GM18951 (cell line): ENCODE measurements around the gene CCDC187.

Source experiments
- POLR2A ChIP-seq: IDR thresholded peaks from 4 replicates; pipeline ENCODE4 v1.6.1; 2011; ENCODE audit warnings: mild to moderate bottlenecking; ENCODE audit not compliant: insufficient read length, insufficient read depth; ENCODE audit errors: extremely low read depth
- in situ Hi-C: fragments of 300-500 bp; cut with MboI; formaldehyde crosslinking; loops from one replicate; pipeline ENCODE4 v1.12.0; 2022; ENCODE audit warnings: low sequenced_read_pairs, mixed read lengths, inconsistent platforms; ENCODE audit not compliant: unreplicated experiment

The CCDC187 gene

GRCh38 chr9:136201609-136202453, 102.1 kb downstream of the CCDC187 start:
- TF ChIP-seq POLR2A, result no peak
- in situ Hi-C loops, result no loop called here

GRCh38 chr9:136201174-136201573, 102.7 kb downstream of the CCDC187 start:
- in situ Hi-C loops, result no loop called here
- TF ChIP-seq POLR2A, result no peak

- in situ Hi-C loops, result no loop called here
- no peak for TF ChIP-seq POLR2A
Observed at GRCh38 chr9:136200424-136200823, 103.5 kb downstream of the CCDC187 start.
